GM06990 (cell line): Measurements from ENCODE around the gene DKC1.
"Not testable (repeated sequence)": the region's sequence is repeated elsewhere in the genome, so short reads cannot be mapped to it uniquely, and the experiment has no call there.

Experiments used
- DNase-seq: peaks from one replicate; pipeline ENCODE4 v3.0.0-alpha.2; 2011; ENCODE audit not compliant: insufficient read length; ENCODE audit errors: extremely low read depth
- H3K27me3 ChIP-seq: replicated peaks from 2 replicates; pipeline ENCODE4 v1.6.0; 2011; ENCODE audit warnings: low read length; ENCODE audit not compliant: control insufficient read depth, insufficient read depth
- H3K36me3 ChIP-seq: 2 replicates; pipeline ENCODE4 v1.5.1; 2011; ENCODE audit warnings: low read length; ENCODE audit not compliant: control insufficient read depth, insufficient read depth
- H3K4me3 ChIP-seq: replicated peaks from 2 replicates; pipeline ENCODE4 v1.5.1; 2011; ENCODE audit warnings: low read depth, mild to moderate bottlenecking, control low read depth, low read length
- CTCF ChIP-seq: IDR thresholded peaks from 2 replicates; pipeline ENCODE4 v1.5.1; 2011; ENCODE audit warnings: low read length, control low read depth, mild to moderate bottlenecking, inconsistent platforms; ENCODE audit not compliant: insufficient read depth, poor library complexity, severe bottlenecking

Gene DKC1

GRCh38 chrX:154819771-154820341 lies 57.2 kb downstream of the DKC1 start:
- Histone ChIP-seq H3K27me3 (no peaks in the 10 kb centered on the region), H3K4me3 (no peak overlapping the region), H3K36me3 (no peaks in the 10 kb centered on the region)
- TF ChIP-seq CTCF: no peak
- no peak for DNase-seq

GRCh38 chrX:154821523-154821922 lies 58.9 kb downstream of the DKC1 start:
- no peak overlapping the region for H3K4me3 ChIP-seq
- no peaks in the 10 kb centered on the region for H3K36me3 ChIP-seq
- DNase-seq: no peak
- no peaks in the 10 kb centered on the region for H3K27me3 ChIP-seq
- TF ChIP-seq CTCF: no peak

- Histone ChIP-seq H3K36me3 (no peaks in the 10 kb centered on the region), H3K27me3 (no peaks in the 10 kb centered on the region), H3K4me3 (no peak overlapping the region)
- no peak for DNase-seq
- TF ChIP-seq CTCF: no peak
These were observed 59.4 kb downstream of the DKC1 start for GRCh38 chrX:154822029-154822428.

- no peak for DNase-seq
- no peaks in the 10 kb centered on the region for H3K27me3 ChIP-seq
- H3K36me3 ChIP-seq: no peaks in the 10 kb centered on the region
- TF ChIP-seq CTCF: no peak
- H3K4me3 ChIP-seq: no peak overlapping the region
These were observed 62.0 kb downstream of the DKC1 start for GRCh38 chrX:154824638-154825037.

- not testable (repeated sequence) for H3K36me3 ChIP-seq, H3K27me3 ChIP-seq, DNase-seq, H3K4me3 ChIP-seq
These were observed 62.9 kb downstream of the DKC1 start for GRCh38 chrX:154825586-154825985.
